VCaP (cell line): ENCODE results near the gene IER5.

Experiments used
- H3K27ac ChIP-seq: fragments of 450-650 bp; 2 replicates; pipeline ENCODE4 v1.5.1; 2017
- TF ChIP-seq, protein P1 (sequence below): fragments of 450-650 bp; conservative IDR thresholded peaks from 2 replicates; pipeline ENCODE4 v1.5.1; 2017; ENCODE audit warnings: mild to moderate bottlenecking, moderate library complexity

The IER5 gene

GRCh38 chr1:181105134-181106021 is 16.9 kb downstream of the IER5 start:
- H3K27ac ChIP-seq: peak overlapping the region; percentile 78
- TF ChIP-seq, protein P1, sequence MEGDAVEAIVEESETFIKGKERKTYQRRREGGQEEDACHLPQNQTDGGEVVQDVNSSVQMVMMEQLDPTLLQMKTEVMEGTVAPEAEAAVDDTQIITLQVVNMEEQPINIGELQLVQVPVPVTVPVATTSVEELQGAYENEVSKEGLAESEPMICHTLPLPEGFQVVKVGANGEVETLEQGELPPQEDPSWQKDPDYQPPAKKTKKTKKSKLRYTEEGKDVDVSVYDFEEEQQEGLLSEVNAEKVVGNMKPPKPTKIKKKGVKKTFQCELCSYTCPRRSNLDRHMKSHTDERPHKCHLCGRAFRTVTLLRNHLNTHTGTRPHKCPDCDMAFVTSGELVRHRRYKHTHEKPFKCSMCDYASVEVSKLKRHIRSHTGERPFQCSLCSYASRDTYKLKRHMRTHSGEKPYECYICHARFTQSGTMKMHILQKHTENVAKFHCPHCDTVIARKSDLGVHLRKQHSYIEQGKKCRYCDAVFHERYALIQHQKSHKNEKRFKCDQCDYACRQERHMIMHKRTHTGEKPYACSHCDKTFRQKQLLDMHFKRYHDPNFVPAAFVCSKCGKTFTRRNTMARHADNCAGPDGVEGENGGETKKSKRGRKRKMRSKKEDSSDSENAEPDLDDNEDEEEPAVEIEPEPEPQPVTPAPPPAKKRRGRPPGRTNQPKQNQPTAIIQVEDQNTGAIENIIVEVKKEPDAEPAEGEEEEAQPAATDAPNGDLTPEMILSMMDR: no peak

- TF ChIP-seq, protein P1: no peak
- no peak overlapping the region for H3K27ac ChIP-seq
These were observed 17.5 kb downstream of the IER5 start for GRCh38 chr1:181106022-181106312.

DNA sequence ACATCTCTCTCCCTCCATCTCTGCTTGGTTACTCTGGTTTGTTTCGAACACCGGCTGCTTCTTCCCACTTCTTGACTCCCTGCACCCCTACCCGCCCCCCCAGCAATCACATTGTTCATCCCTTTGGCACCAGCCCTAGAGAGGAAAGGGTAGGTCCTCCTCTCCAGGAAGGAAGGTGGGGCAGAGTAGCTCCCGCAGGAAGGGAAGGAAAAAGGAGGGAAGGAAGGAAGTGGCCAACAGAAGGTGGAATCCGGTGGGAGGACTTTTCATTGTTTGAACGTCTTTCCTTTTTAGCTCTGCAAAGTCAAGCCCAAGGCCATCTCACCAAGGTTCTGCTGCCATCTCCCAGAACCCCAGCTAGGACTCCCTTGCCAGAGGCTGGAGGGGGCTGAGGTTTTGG is 18.0 kb downstream of the IER5 start:
- TF ChIP-seq, protein P1: no peak
- H3K27ac ChIP-seq: no peak overlapping the region

DNA sequence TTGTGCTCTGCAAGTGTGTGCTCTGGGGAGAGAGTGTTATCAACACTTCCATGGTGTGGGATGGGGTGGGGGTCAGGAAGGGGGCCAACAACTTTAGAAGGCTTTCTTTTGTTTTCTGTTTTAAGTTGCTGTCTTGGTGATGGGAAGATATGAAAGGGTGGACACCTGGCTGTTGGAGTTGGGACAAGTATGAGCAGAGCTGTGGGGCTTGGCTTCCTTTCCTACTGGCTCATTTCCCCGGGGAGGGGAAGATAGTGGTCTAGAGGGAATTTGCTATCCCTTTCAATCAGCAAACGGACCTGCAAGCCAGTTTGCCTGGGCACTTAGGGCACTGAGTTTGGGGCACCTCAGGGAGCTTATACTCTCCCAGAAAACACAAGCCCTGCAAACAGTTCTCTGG is 19.2 kb downstream of the IER5 start:
- TF ChIP-seq, protein P1: no peak

GRCh38 chr1:181108304-181108867 is 19.9 kb downstream of the IER5 start:
- H3K27ac ChIP-seq: no peak overlapping the region
- TF ChIP-seq, protein P1: no peak

More for the DNA sequence above, 19.2 kb downstream of the IER5 start:
- H3K27ac ChIP-seq: no peak overlapping the region

- TF ChIP-seq, protein P1: no peak
- H3K27ac ChIP-seq: no peak overlapping the region
These were observed 21.5 kb downstream of the IER5 start for GRCh38 chr1:181110013-181110412.

DNA sequence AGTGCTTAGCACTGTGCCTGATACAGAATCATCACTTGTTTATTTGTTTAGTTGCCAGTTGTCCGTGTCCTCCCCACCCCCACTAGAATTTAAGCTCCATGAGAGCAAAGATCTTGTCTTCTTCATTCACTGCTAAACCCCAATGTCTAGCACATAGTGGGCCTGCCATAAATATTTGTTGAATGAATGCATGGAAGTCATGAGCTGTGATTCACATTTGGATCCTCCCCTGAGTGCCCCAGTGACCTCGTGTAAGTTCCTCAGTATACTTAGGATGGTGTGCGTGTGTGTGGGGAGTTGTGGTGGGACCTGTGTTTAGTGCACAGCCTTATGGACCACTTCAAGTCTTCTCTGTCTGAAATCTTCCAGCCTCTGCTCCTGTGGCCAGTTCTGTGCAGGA is 23.1 kb downstream of the IER5 start:
- TF ChIP-seq, protein P1: no peak
- no peak overlapping the region for H3K27ac ChIP-seq
